Muscle of leg (tissue), 11 donors: ENCODE data around the gene ZNF837. TPM values are rescaled to one million over a fixed set of nuclear protein-coding genes. Genes with fewer than 3 reads are reported as not detected.

Experiments
- DNase-seq: peaks from one replicate; pipeline ENCODE4 v3.0.0; 2013
- H3K27ac ChIP-seq: one replicate; pipeline ENCODE4 v1.5.1; 2013; ENCODE audit warnings: mild to moderate bottlenecking, low read length, control low read depth
- H3K27me3 ChIP-seq: one replicate; pipeline ENCODE4 v1.6.1; 2013; ENCODE audit warnings: low read length; ENCODE audit not compliant: control insufficient read depth, insufficient read depth
- H3K36me3 ChIP-seq: one replicate; pipeline ENCODE4 v1.6.1; 2013; ENCODE audit warnings: low read length; ENCODE audit not compliant: control insufficient read depth, insufficient read depth
- H3K4me1 ChIP-seq: one replicate; pipeline ENCODE4 v1.6.1; 2013; ENCODE audit warnings: low read length; ENCODE audit not compliant: control insufficient read depth, insufficient read depth
- H3K4me3 ChIP-seq: one replicate; pipeline ENCODE4 v1.5.1; 2013; ENCODE audit warnings: low read length, control low read depth
- H3K9me3 ChIP-seq: replicated peaks from 2 replicates; pipeline ENCODE4 v1.6.1; 2013; ENCODE audit warnings: low read depth, low read length; ENCODE audit not compliant: control insufficient read depth
- WGBS: methylation state at CpG from one replicate; pipeline ENCODE4 v1.1.5; 2013; ENCODE audit warnings: missing lambda C conversion rate; ENCODE audit not compliant: insufficient coverage; 5-methylcytosine and 5-hydroxymethylcytosine counted together
- polyA plus RNA-seq, 8 donors: library from polyadenylated mRNA; unstranded; fragments of 120-200 nt; gene quantifications; one replicate each; pipeline versions ENCODE4 v1.2.1 to v1.2.3, GENCODE V29; 2013; ENCODE audit warnings: inconsistent platforms in 1 of 8, low replicate concordance in 1 of 8; ENCODE audit not compliant: insufficient read length in 8 of 8, insufficient read depth in 1 of 8
- total RNA-seq: library from RNA; stranded (reverse); fragments of 120-200 nt; gene quantifications from one replicate; pipeline ENCODE4 v1.2.4, GENCODE V29; 2013

ZNF837 gene
- total and polyA plus RNA-seq, 9 donors = 1.0 to 2.3 (median 1.7) TPM

DNA sequence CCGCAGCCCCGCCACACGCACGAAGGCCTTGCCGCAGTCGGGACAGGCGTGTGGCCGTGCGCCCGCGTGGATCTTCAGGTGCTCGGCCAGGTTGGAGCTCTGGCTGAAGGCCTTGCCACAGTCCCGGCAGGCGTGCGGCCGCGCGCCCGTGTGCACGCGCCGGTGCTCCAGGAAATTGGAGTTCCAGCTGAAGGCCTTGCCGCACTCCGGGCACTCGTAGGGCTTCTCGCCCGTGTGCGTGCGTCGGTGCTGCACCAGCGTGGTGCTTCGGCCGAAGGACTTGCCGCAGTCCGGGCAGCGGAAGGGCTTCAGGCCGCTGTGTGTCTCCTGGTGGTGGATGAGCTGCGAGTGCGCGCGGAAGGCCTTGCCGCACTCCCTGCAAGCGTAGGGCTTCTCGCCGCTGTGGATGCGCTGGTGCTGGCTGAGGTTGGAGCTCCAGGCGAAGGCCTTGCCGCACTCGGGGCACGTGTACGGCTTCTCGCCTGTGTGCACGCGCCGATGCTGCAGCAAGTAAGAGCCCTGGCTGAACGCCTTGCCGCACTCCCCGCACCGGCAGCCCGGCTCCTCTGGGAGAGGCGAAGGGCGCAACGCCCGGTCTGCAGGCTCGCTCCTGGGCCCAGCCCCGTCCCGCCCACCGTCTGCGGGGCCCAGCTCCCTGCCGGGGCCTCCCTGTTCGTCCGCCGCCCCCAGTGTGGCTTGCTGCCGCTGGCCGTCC, 23.9 kb downstream of the ZNF837 start:
- Histone ChIP-seq H3K4me3 (no peak overlapping the region), H3K36me3 (peaks cover 3% of the 10 kb centered on the region), H3K27me3 (peaks cover 18% of the 10 kb centered on the region), H3K9me3 (no peaks in the 10 kb centered on the region), H3K27ac (no peak overlapping the region), H3K4me1 (peaks cover 17% of the 10 kb centered on the region)
- peak; percentile 57 for DNase-seq
- WGBS = 21% methylated on average over 75 of the region's 75 CpGs

DNA sequence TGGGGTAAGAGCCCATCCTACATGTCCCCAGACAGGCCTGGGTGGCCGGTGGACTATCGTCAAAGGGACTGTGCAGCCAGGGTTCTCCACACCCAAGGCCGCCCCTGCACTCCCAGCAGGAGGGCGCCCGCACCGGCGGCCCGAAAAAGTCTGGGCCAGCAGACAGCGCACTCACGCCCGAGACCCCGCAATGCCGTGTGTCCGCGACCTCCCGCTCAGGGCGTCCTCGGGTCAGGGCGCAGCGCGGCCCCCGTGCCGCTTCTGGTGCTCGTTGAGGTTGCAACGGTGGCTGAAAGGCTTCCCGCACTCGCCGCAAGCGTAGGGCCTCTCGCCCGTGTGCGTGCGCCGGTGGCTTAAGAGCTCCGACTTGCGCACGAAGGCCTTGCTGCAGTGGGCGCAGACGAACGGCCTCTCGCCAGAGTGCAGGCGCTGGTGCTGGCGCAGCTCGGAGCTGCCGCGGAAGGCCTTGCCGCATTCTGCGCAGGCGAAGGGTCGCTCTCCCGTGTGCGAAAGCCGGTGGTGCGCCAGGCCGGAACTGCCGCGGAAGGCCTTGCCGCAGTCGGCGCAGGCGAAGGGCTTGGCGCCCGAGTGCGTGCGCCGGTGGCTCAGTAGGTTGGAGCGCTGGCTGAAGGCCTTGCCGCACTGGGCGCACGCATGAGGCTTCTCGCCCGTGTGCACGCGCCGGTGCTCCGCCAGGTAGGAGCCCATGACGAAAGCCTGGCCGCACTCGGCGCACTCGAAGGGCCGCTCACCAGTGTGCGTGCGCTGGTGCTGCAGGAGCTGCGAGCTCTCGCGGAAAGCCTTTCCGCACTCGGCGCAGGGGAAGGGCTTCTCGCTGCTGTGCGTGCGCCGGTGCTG, 24.7 kb downstream of the ZNF837 start:
- Histone ChIP-seq H3K36me3 (peaks cover 3% of the 10 kb centered on the region), H3K4me1 (peaks cover 9% of the 10 kb centered on the region), H3K27me3 (peaks cover 22% of the 10 kb centered on the region), H3K27ac (no peak overlapping the region), H3K4me3 (peak overlapping the region; percentile 10), H3K9me3 (no peaks in the 10 kb centered on the region)
- WGBS = 15% methylated on average over 94 of the region's 94 CpGs
- DNase-seq = no peak

DNA sequence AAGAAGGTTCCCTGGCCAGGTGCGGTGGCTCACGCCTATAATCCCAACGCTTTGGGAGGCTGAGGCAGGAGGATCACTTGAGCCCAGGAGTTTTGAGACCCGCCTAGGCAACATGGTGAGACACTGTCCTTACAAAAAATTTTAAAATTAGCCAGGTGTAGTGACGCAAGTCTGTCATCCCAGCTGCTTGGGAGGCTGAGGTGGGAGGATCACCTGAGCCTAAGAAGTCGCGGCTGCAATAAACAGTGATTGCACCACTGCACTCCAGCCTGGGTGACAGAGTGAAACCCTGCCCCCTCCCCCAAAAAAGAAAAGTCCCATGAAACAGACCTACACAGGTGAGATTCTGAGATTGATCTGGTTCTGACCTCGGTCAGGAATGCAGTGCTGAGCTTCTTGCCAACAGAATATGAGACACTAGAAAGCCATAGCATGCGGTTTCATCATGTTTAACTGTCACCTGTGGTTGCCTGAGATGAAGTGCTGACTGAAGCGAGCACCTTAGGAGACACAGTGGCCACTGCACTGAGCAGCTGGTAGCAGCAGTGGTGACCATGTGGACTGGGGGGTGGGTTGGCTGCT, 25.5 kb downstream of the ZNF837 start:
- no peak overlapping the region for H3K27ac ChIP-seq
- peaks cover 30% of the 10 kb centered on the region for H3K27me3 ChIP-seq
- H3K36me3 ChIP-seq = peaks cover 3% of the 10 kb centered on the region
- no peak for DNase-seq
- no peaks in the 10 kb centered on the region for H3K9me3 ChIP-seq
- 91% methylated on average over 9 of the region's 10 CpGs for WGBS
- H3K4me1 ChIP-seq = peaks cover 12% of the 10 kb centered on the region
- H3K4me3 ChIP-seq = no peak overlapping the region

DNA sequence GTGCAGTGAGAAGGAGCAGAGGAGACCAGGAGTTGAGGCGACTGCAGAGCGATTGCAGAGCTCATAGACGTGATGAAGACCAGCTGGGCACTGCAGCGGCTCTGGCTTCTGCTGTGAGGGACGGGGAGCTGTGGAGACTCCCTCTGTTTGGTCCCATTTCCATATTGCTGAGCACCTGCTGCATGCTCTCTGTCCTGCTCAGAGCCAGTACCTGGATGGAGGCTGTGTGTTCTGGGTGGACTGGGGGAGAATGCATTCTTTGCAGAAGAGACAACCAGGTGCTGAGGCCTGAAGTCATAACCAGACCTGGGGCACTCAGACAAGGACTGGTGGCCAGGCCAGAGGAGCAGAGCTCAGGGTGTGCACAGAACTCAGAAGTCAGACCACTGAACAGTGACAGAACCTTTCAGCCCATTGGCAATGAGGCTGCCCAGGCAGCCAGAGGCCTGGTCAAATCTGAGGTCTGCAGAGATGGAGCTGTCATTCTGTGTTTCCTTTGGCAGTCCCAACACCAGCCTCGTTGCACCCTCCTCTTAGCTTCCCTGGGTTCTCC, 26.3 kb downstream of the ZNF837 start:
- H3K4me3 ChIP-seq = no peak overlapping the region
- H3K27me3 ChIP-seq = peaks cover 38% of the 10 kb centered on the region
- DNase-seq = no peak
- no peak overlapping the region for H3K27ac ChIP-seq
- peaks cover 3% of the 10 kb centered on the region for H3K36me3 ChIP-seq
- H3K9me3 ChIP-seq = no peaks in the 10 kb centered on the region
- H3K4me1 ChIP-seq = peaks cover 18% of the 10 kb centered on the region
- 80% methylated on average over 6 of the region's 6 CpGs for WGBS

DNA sequence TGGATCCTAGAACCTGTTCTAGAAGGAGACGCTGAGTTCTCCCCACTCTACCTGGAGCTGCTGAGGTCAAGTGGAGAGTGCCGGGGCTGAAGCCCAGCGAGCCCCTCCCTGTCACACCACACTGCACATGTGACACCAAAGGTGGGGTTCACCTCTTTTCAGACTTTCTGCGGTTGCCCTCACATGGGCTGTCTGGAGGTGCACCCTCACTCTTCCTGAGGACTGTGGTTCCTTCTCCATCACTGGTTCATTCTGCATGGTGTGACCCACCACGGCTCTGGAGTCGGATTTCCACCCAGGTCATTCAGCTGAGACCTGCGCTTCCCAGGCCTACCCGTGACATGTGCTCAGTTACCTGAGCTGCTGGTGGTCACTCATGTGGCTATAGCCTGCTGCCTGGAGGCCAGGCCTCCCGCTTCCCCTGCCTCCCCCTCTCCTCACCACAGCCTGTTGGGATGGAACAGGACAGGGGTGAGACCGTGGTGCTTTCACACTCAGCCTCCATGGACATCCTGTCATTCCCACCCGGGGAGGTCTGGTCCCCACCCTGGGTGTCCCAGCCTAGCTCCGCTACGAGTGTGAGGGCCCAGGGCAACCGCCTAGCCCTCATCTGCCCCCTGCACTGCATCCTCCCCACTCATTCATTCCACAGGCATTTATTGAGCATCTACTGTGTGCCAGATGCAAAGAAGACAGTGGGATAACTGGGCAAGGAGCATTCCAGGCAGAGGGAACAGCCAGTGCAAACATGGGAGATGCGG, 26.9 kb downstream of the ZNF837 start:
- H3K36me3 ChIP-seq = peaks cover 3% of the 10 kb centered on the region
- H3K4me1 ChIP-seq = peaks cover 18% of the 10 kb centered on the region
- H3K27ac ChIP-seq = no peak overlapping the region
- no peak overlapping the region for H3K4me3 ChIP-seq
- 68% methylated on average over 8 of the region's 15 CpGs for WGBS
- no peaks in the 10 kb centered on the region for H3K9me3 ChIP-seq
- no peak for DNase-seq
- peaks cover 44% of the 10 kb centered on the region for H3K27me3 ChIP-seq

DNA sequence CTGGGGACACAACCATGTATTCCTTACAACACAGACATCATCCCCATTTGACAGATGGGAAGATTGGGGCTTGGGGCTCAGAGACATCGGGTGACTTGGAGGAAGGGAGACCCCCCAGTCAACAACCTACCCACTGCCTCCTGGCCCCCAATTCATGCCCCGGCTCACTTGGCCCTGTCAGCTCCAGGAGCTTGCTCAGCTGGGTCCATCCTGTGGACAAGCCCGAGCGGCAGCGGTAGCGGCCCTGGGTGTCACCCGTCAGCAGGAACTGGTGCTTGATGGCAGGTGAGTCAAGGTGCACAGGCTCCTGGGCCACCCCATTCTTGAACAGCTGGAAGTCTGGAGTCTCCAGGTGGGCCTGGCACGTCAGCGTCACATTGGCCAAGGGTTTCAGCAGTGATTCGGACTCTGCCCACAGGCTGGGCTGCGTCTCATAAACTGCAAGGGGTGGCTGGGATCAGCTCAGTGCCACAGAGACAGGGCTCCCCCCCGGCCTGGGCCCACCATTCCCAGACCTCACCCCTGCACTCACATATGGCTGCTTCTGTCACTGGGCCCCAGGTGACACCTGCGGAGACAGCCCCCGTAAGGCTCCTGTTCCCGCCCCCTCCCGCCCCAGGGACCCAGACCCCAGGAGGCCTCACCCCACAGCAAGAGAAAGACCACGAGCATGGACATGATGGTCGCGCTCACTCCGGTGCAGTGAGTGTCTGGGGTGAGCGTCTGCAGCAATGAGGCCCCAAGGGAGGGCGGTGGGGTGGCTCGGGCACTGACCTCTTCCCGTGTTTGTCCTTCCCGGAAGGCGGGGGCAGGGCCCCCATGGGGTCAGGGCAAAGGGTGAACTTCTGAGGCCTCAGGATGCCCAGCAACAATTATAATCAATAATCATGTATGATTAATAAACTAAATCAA, 27.8 kb downstream of the ZNF837 start, which contains the start of gene A1BG:
Gene A1BG, minus strand, starts transcription at position 733 of the 912 bp plus-strand sequence. Its CDS starts 55 bp downstream, at position 678.
- Histone ChIP-seq H3K4me1 (peaks cover 18% of the 10 kb centered on the region), H3K27ac (no peak within 1 kb of the TSS), H3K36me3 (peaks cover 3% of the 10 kb centered on the region), H3K9me3 (no peaks in the 10 kb centered on the region), H3K27me3 (peaks cover 47% of the 10 kb centered on the region), H3K4me3 (no peak within 1 kb of the TSS)
- DNase-seq = no peak
- 80% methylated on average over 20 of the region's 26 CpGs for whole genome bisulfite sequencing

DNA sequence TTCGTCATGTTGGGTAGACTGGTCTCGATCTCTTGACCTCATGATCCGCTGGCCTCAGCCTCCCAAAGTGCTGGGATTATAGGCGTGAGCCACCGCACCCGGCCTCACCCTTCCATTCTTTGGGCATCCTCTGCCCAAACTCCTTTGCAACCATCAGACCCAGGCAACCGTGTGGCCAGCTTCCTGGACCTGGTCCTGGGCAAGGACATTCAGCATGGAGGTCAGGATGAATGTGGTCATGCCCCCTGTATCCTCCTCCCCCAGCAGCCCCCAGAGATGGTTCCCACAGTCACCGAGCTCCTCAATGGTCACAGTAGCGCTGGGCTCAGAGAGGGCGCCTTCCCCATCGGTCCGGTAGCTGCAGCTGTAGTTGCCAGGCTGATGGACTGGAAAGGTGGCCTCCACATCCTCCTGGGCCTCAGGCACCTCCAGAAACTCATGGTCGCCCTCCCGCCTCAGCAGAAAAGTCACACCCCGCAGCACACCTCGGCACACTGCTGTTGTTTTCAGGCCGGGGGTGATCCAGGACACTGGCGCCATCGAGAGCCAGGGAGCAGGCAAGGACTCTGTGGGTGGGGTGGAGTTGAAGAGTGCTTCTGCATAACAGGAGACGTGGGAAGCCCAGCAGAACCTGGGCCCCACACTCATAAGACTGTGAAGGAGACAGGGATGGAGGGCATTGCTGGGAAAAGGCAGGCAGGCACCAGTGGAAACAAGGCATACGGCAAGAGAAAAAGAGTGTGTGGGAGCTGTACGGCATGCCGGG, 28.7 kb downstream of the ZNF837 start:
- Histone ChIP-seq H3K9me3 (no peaks in the 10 kb centered on the region), H3K4me3 (no peak overlapping the region), H3K27ac (no peak overlapping the region), H3K36me3 (peaks cover 3% of the 10 kb centered on the region), H3K4me1 (peaks cover 20% of the 10 kb centered on the region), H3K27me3 (peaks cover 54% of the 10 kb centered on the region)
- DNase-seq = no peak
- WGBS = 80% methylated on average over 19 of the region's 23 CpGs

DNA sequence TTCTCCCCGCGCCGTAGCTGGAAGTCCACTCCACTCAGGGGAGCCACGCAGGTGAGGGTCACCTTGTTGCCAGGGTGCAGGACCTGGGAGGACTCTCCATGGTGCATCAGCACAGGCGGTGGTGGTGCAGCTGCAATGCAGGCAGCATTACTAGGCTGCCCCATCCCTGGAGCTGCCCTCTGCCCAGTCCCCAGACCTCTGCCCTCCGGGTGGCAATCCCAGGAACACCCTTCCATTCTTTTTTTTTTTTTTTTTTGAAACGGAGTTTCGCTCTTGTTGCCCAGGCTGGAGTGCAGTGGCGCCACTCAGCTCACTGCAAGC, 29.3 kb downstream of the ZNF837 start:
- WGBS = 87% methylated on average over 6 of the region's 9 CpGs
- H3K27ac ChIP-seq = no peak overlapping the region
- no peak overlapping the region for H3K4me3 ChIP-seq
- H3K36me3 ChIP-seq = peaks cover 3% of the 10 kb centered on the region
- H3K27me3 ChIP-seq = peaks cover 54% of the 10 kb centered on the region
- H3K4me1 ChIP-seq = peaks cover 26% of the 10 kb centered on the region
- no peaks in the 10 kb centered on the region for H3K9me3 ChIP-seq
- no peak for DNase-seq
